22Rv1 (cell line): ENCODE measurements around the gene MAML3.

Experiments used
- ZFX ChIP-seq: fragments of 450-650 bp; IDR thresholded peaks from 2 replicates; pipeline ENCODE4 v1.6.1; 2017; ENCODE audit warnings: antibody characterized with exemption, borderline replicate concordance
- TF ChIP-seq, protein P1 (sequence below): fragments of 450-650 bp; IDR thresholded peaks from 2 replicates; pipeline ENCODE4 v1.5.1; 2017; ENCODE audit warnings: mild to moderate bottlenecking

DNA sequence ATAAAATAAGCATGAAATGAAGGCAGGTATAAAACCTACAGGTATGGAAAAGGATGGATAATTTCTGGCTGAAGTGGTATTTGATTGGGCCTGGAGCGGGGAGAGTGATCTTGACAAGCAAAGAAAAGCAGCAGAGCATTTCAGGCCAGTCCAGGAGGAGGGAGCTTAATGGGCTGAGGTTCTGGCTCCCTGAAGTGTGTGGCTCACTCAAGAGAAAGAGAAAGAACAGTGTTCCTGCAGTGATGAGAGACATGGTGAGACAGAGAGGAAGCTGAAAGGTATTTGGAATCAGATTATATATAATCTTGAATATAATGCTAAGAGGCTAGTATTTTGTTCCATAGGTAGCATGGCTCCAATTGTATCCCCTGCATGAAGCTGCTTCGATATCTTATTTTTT, 334.9 kb downstream of the MAML3 start:
- TF ChIP-seq, protein P1, sequence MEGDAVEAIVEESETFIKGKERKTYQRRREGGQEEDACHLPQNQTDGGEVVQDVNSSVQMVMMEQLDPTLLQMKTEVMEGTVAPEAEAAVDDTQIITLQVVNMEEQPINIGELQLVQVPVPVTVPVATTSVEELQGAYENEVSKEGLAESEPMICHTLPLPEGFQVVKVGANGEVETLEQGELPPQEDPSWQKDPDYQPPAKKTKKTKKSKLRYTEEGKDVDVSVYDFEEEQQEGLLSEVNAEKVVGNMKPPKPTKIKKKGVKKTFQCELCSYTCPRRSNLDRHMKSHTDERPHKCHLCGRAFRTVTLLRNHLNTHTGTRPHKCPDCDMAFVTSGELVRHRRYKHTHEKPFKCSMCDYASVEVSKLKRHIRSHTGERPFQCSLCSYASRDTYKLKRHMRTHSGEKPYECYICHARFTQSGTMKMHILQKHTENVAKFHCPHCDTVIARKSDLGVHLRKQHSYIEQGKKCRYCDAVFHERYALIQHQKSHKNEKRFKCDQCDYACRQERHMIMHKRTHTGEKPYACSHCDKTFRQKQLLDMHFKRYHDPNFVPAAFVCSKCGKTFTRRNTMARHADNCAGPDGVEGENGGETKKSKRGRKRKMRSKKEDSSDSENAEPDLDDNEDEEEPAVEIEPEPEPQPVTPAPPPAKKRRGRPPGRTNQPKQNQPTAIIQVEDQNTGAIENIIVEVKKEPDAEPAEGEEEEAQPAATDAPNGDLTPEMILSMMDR, result no peak
- TF ChIP-seq ZFX, result no peak
